Astrocyte (in vitro differentiated cells and primary cell): ENCODE data around the gene GXYLT2. TPM values are rescaled to one million over a fixed set of nuclear protein-coding genes. Genes with fewer than 3 reads are reported as not detected.

Source experiments
- DNase-seq: peaks from one replicate; pipeline ENCODE4 v3.0.0-alpha.2; 2010; ENCODE audit warnings: low read depth
- FAIRE-seq: peaks from 2 replicates; lab custom pipeline; 2011; peaks lifted over from hg19 to GRCh38; lab: Jason Lieb, UNC
- H2AFZ ChIP-seq: 2 replicates; pipeline ENCODE4 v1.6.0; 2012; ENCODE audit warnings: low read depth, low read length, inconsistent platforms
- H3K27ac ChIP-seq: 2 replicates; pipeline ENCODE4 v1.5.1; 2011; ENCODE audit warnings: low read depth, low read length, inconsistent platforms
- H3K27me3 ChIP-seq: 2 replicates; pipeline ENCODE4 v1.6.0; 2011; ENCODE audit warnings: low read length, inconsistent platforms; ENCODE audit not compliant: insufficient read depth
- H3K36me3 ChIP-seq: 2 replicates; pipeline ENCODE4 v1.5.1; 2011; ENCODE audit warnings: low read length, inconsistent platforms; ENCODE audit not compliant: insufficient read depth
- H3K4me1 ChIP-seq: 2 replicates; pipeline ENCODE4 v1.5.1; 2011; ENCODE audit warnings: low read length, inconsistent platforms; ENCODE audit not compliant: insufficient read depth
- H3K4me2 ChIP-seq: 2 replicates; pipeline ENCODE4 v1.6.0; 2012; ENCODE audit warnings: low read length, inconsistent platforms
- H3K4me3 ChIP-seq: 2 replicates; pipeline ENCODE4 v1.5.1; 2011; ENCODE audit warnings: low read depth, mild to moderate bottlenecking, low read length, inconsistent platforms; ENCODE audit not compliant: insufficient read depth
- H3K79me2 ChIP-seq: 2 replicates; pipeline ENCODE4 v1.6.0; 2012; ENCODE audit warnings: mild to moderate bottlenecking, low read length, inconsistent platforms; ENCODE audit not compliant: insufficient read depth
- H3K9ac ChIP-seq: 2 replicates; pipeline ENCODE4 v1.6.0; 2012; ENCODE audit warnings: mild to moderate bottlenecking, low read length, inconsistent platforms
- H3K9me3 ChIP-seq: 2 replicates; pipeline ENCODE4 v1.5.1; 2012; ENCODE audit warnings: low read depth, mild to moderate bottlenecking, low read length, inconsistent platforms; ENCODE audit not compliant: insufficient read depth
- H4K20me1 ChIP-seq: 2 replicates; pipeline ENCODE4 v1.6.0; 2012; ENCODE audit warnings: low read length, inconsistent platforms; ENCODE audit not compliant: insufficient read depth
- H3K27ac Mint-ChIP-seq: one replicate; pipeline ENCODE4 v1.8.0; 2021; ENCODE audit warnings: mild to moderate bottlenecking, mixed read lengths; ENCODE audit not compliant: unreplicated experiment
- H3K27me3 Mint-ChIP-seq: one replicate; pipeline ENCODE4 v1.8.0; 2021; ENCODE audit warnings: low read depth, mixed read lengths; ENCODE audit not compliant: unreplicated experiment
- H3K36me3 Mint-ChIP-seq: one replicate; pipeline ENCODE4 v1.8.0; 2021; ENCODE audit warnings: low read depth, mixed read lengths; ENCODE audit not compliant: unreplicated experiment
- H3K4me1 Mint-ChIP-seq: one replicate; pipeline ENCODE4 v1.8.0; 2021; ENCODE audit warnings: low read depth, mixed read lengths; ENCODE audit not compliant: unreplicated experiment
- H3K4me3 Mint-ChIP-seq: one replicate; pipeline ENCODE4 v1.8.0; 2021; ENCODE audit warnings: mild to moderate bottlenecking, moderate library complexity, mixed read lengths; ENCODE audit not compliant: unreplicated experiment
- H3K9me3 Mint-ChIP-seq: one replicate; pipeline ENCODE4 v1.8.0; 2021; ENCODE audit warnings: mild to moderate bottlenecking, mixed read lengths; ENCODE audit not compliant: unreplicated experiment
- CTCF ChIP-seq: IDR thresholded peaks from 2 replicates; pipeline ENCODE4 v1.5.1; 2011; ENCODE audit warnings: low read depth, mild to moderate bottlenecking, inconsistent platforms, low read length, moderate library complexity; ENCODE audit not compliant: insufficient read depth
- EZH2 ChIP-seq: IDR thresholded peaks from 2 replicates; pipeline ENCODE4 v1.6.1; 2012; ENCODE audit warnings: mild to moderate bottlenecking, low read length, inconsistent platforms; ENCODE audit not compliant: insufficient read depth
- total RNA-seq: library from RNA; stranded (reverse); gene quantifications from 2 replicates; pipeline ENCODE4 v1.2.1, GENCODE V29; 2021

The GXYLT2 gene
- total RNA-seq, 1 donor from 2014 or later, result 62.6 TPM

GRCh38 chr3:72990701-72991395 lies 103.0 kb downstream of the GXYLT2 start:
- Histone ChIP-seq H3K4me3 (no peak overlapping the region), H3K4me1 (no peaks in the 10 kb centered on the region), H3K27ac (no peak overlapping the region), H3K4me2 (no peak overlapping the region), H3K79me2 (no peaks in the 10 kb centered on the region), H4K20me1 (no peaks in the 10 kb centered on the region), H2AFZ (no peak overlapping the region), H3K9ac (no peak overlapping the region), H3K9me3 (no peaks in the 10 kb centered on the region), H3K27me3 (no peaks in the 10 kb centered on the region), H3K36me3 (no peaks in the 10 kb centered on the region)
- no peak for DNase-seq
- Mint-ChIP-seq H3K27me3 (no peaks in the 10 kb centered on the region), H3K36me3 (no peaks in the 10 kb centered on the region), H3K9me3 (no peaks in the 10 kb centered on the region), H3K27ac (no peak overlapping the region), H3K4me1 (peaks cover 6% of the 10 kb centered on the region), H3K4me3 (no peak overlapping the region)
- FAIRE-seq, result no peak
- TF ChIP-seq EZH2, result no peak
- TF ChIP-seq CTCF, result no peak

- H3K9ac ChIP-seq, result no peak overlapping the region
- H3K4me3 ChIP-seq, result no peak overlapping the region
- no peak overlapping the region for H2AFZ ChIP-seq
- H3K27ac ChIP-seq, result no peak overlapping the region
- H3K36me3 Mint-ChIP-seq, result no peaks in the 10 kb centered on the region
- H3K27me3 ChIP-seq, result no peaks in the 10 kb centered on the region
- FAIRE-seq (no peak), DNase-seq (no peak)
- H3K4me1 Mint-ChIP-seq, result peaks cover 9% of the 10 kb centered on the region
- H3K4me2 ChIP-seq, result no peak overlapping the region
- peaks cover 4% of the 10 kb centered on the region for H3K4me1 ChIP-seq
- no peaks in the 10 kb centered on the region for H4K20me1 ChIP-seq
- no peaks in the 10 kb centered on the region for H3K9me3 ChIP-seq
- TF ChIP-seq EZH2 (no peak), CTCF (no peak)
- H3K79me2 ChIP-seq, result peaks cover 3% of the 10 kb centered on the region
- H3K9me3 Mint-ChIP-seq, result no peaks in the 10 kb centered on the region
- H3K27ac Mint-ChIP-seq, result no peak overlapping the region
- H3K27me3 Mint-ChIP-seq, result no peaks in the 10 kb centered on the region
- no peaks in the 10 kb centered on the region for H3K36me3 ChIP-seq
- no peak overlapping the region for H3K4me3 Mint-ChIP-seq
These were observed 103.7 kb downstream of the GXYLT2 start for GRCh38 chr3:72991522-72991921.

- H3K9me3 ChIP-seq, result no peaks in the 10 kb centered on the region
- H3K27ac Mint-ChIP-seq, result no peak overlapping the region
- H3K4me3 ChIP-seq, result no peak overlapping the region
- H3K36me3 ChIP-seq, result no peaks in the 10 kb centered on the region
- peaks cover 4% of the 10 kb centered on the region for H3K4me1 ChIP-seq
- no peaks in the 10 kb centered on the region for H3K36me3 Mint-ChIP-seq
- TF ChIP-seq EZH2, result no peak
- DNase-seq (no peak), FAIRE-seq (no peak)
- H3K9ac ChIP-seq, result no peak overlapping the region
- peaks cover 19% of the 10 kb centered on the region for H3K79me2 ChIP-seq
- no peaks in the 10 kb centered on the region for H3K27me3 ChIP-seq
- no peaks in the 10 kb centered on the region for H3K9me3 Mint-ChIP-seq
- H3K4me3 Mint-ChIP-seq, result no peak overlapping the region
- no peak overlapping the region for H2AFZ ChIP-seq
- H3K27me3 Mint-ChIP-seq, result no peaks in the 10 kb centered on the region
- H3K4me2 ChIP-seq, result no peak overlapping the region
- no peak overlapping the region for H3K27ac ChIP-seq
- H3K4me1 Mint-ChIP-seq, result peaks cover 9% of the 10 kb centered on the region
- H4K20me1 ChIP-seq, result peaks cover 11% of the 10 kb centered on the region
These were observed 105.5 kb downstream of the GXYLT2 start for GRCh38 chr3:72993391-72993790.
